ENCODE results near the gene ITPRIPL1. TPM values are rescaled to one million over a fixed set of nuclear protein-coding genes. Genes with fewer than 3 reads are reported as not detected.

The ITPRIPL1 gene, protein sequence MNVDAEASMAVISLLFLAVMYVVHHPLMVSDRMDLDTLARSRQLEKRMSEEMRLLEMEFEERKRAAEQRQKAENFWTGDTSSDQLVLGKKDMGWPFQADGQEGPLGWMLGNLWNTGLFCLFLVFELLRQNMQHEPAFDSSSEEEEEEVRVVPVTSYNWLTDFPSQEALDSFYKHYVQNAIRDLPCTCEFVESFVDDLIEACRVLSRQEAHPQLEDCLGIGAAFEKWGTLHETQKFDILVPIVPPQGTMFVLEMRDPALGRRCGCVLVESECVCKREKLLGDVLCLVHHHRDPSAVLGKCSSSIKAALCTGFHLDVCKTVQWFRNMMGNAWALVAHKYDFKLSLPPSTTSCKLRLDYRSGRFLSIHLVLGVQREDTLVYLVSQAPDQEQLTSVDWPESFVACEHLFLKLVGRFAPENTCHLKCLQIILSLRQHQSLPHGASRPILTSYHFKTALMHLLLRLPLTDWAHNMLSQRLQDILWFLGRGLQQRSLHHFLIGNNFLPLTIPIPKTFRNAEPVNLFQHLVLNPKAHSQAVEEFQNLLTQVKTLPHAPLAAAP
- 0.20 TPM for total RNA-seq

DNA sequence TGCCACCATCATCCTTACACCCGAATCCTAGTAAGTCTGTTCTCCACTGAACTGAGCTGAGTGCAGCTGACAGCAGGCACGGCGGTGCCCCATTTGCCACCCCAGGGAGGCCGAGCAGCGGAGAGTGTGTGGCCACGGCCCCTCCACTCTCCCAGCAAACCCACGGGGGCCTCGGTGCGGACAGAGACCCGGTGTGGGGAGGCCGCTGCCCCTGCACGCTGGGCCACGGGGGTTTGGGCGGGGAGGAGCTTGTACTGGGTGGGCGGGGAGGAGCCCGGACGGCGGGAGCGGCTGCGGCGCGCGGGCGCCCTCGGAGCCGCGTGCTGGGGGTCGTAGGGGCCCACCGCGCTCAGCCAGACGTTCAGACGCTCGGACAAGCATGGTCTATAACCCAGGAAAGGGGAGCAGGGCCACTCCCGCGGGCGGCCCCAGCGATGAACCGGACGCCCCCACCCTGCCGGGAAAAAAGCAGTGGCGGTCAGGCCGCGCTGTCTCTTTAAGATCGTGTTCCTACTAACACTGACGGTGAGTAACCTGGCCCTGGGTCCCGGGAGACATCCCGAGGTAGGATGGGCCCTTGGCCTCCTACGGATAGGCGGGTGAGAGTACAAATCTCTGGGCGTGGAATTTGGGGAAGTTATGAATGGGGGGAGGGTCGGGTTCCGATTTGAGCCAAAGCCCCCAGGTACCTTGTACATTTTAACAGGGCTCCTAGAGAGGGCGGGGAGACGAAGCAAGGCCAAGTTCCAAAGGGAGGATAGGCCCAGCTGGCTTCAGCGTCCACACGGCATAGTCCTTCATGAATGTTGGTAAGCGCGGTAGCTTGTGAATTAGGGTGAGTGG, at the start of gene ITPRIPL1:
TSS of gene ITPRIPL1 (plus strand) at position 277 of the 843 bp plus-strand sequence. CDS start at position 800, 523 bp downstream.
- DNase-seq (ENCODE audit: low spot score) (no peak), ATAC-seq (peak; percentile 17)

DNA sequence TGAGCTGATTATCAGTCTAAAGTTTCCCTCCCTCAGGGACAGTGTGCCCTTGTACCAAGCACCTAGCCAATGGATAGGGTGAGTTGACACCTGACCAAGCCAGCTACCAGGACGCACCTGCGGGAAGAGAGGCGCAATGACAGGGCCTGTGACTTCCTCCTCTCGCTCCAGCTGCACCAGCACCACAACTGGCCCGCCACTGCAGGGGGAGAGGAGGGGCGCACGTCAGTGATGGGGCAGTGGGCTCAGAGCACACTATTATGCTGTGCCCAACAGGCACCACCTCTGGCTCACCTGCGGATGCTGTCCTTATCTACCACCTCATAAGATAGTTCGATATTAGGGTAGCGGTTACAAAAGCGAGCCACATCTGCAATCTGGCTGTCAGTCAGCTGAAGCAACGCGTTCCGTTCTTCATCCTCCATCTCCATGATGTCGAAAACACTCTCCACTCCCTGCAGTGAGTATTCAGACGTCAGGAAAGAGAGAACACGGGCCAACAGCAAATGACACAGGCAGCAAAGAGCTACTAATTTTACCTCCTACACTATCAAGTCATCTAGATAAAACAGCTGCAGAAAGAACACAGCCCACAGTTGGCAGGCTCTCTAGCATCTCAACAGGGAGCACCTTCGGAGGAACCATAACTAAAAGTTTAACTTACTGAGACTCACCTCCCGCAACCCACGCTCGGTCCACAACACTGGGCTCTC, 48.2 kb upstream of the ITPRIPL1 start:
- no peak for ATAC-seq
- DNase-seq (ENCODE audit: low spot score), result no peak

GRCh38 chr2:96287273-96287856, 37.8 kb upstream of the ITPRIPL1 start:
- no peak for DNase-seq (ENCODE audit: low spot score)
- ATAC-seq, result no peak

- DNase-seq (ENCODE audit: low spot score), result no peak
- no peak for ATAC-seq
These were observed 33.4 kb upstream of the ITPRIPL1 start for GRCh38 chr2:96291751-96292150.

DNA sequence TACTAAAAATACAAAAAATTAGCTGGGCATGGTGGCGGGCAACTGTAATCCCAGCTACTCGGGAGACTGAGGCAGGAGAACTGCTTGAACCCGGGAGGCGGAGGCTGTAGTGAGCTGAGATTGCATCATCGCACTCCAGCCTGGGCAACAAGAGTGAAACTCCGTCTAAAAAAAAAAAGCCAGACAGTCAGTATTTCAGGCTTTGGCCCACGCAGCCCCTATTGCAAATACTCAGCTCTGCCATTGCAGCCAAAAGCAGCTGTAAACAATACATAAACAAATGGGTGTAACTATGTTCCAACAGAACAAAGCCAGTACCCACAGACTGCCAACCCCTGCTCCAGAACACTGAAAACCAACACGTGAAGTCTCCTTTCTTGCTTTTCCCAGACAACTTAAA, 30.8 kb upstream of the ITPRIPL1 start:
- peak; percentile 52 for DNase-seq (ENCODE audit: low spot score)
- peak; percentile 38 for ATAC-seq

- ATAC-seq, result peak; percentile 87
- DNase-seq (ENCODE audit: low spot score), result peak; percentile 79
These were observed 28.2 kb upstream of the ITPRIPL1 start for GRCh38 chr2:96296925-96297324.

DNA sequence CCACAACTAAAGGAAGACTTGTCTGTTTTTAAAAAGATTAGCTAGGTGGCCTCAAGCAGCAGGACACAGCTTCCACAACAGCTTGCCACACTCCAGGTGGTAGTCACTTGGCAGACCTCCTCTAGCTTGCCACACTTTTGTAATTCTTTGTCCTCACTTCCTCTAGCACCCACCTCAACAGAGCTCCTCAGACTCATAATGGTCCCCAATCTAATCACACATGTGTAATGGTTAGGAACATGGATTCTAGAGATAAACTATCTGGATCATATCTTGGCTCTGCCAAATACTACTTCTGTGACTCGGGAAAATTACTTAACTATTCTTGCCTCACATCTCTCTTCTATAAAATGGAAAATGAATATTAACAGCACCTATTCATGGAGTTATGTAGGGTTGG, 23.3 kb upstream of the ITPRIPL1 start:
- DNase-seq (ENCODE audit: low spot score), result no peak
- ATAC-seq, result no peak

DNA sequence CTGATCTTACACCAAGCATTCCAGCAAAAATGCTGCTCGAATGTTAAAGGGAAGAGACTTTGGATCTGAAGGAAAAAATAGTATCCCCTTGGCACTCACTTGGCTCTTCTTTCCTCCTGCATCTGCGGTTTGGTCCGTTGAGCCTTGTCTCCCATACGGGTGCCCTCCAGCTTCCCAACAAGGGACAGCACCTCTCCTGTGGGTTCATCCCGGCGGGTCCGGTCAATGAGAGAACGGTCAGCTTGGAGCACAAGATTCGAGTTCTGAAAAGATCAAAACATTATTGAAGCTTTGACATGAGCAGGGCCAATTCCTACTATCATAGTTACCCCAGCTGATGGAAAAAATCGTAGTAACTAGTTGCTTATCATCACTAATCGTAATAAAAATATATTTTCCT, 20.5 kb upstream of the ITPRIPL1 start:
- ATAC-seq (no peak), DNase-seq (ENCODE audit: low spot score) (no peak)

DNA sequence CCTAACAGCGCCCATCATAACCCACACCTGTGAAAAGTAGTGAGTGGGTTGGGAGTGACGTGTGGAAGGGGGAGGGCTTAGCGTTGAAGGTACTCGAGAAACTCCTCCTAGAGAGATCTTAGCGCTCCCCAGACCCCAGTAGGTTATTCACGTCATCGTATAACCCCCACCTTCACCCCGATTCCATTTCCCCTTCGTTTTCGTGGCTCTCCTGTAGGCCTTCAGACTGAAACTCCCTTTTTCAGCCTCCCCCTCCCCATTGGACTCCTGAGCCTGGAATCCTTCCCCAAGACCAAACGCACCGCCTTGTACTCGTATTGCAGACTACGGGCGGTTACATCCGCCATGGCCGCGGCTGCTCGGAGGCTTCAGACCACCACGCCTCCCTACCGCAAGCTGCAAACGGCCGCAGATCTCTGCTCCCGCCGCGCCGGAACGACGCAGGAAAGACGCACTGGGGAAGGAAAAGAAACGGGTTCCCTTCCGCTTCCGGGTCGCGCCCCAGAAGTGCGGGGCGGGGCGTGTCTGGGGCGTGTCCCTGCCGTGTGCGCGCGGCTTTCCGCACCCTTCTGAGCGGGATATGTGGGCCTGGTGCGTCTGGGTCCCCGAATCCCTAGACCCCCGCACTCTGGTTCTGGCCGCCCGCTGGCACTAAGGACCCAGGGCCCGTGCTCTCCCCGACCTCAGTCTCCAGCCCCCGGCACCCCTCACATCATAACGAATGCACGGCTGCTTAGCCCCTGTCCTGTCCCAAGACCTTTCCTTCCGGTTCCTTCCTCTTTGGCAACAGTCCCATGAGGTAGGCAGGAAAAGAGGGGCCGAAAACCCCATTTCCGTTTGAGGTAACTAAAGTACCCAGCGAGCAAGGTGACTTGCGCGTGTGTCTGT, 19.8 kb upstream of the ITPRIPL1 start, which contains the start of gene SNRNP200:
TSS of gene SNRNP200 (minus strand) at position 456 of the 888 bp plus-strand sequence. CDS start at position 347, 109 bp downstream.
- DNase-seq (ENCODE audit: low spot score) (peak; percentile 89), ATAC-seq (peak; percentile 100)

GRCh38 chr2:96305979-96306308, 19.2 kb upstream of the ITPRIPL1 start:
- ATAC-seq (no peak), DNase-seq (ENCODE audit: low spot score) (no peak)

DNA sequence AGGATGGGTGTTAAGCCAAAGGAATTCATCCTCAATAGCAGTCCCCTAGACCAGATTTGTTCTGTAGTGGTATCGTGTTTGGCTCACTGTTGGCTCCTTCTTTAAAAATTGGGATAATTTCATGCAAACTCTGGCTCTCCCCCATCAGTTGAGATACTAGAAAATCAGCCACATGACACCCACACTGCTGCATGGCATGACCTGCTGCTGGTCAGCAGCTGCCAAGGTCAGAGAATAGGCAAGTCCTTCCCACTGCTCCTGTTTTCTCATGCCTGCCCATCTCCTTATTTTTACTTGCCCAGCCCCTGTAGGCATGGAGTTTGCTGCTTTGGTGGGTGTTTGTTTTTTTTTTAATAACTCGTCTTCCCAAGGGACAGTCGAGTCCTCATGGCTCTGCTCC, 18.7 kb upstream of the ITPRIPL1 start:
- ATAC-seq (no peak), DNase-seq (ENCODE audit: low spot score) (no peak)

DNA sequence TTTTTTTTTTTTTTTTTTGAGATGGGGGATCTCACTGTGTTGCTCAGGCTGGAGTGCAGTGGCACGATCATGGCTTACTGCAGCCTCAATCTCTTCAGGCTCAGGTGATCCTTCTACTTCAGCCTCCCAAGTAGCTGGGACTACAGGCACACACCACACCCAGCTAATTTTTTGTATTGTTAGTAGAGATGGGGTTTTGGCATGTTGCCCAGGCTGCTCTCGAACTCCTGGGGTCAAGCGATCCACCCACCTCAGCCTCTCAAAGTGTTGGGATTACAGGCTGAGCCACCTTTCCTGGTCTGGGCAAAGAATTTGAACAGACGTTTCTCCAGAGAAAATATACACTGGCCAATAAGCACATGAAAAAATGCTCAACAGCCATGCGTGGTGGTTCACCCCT, 16.9 kb upstream of the ITPRIPL1 start:
- no peak for ATAC-seq

DNA sequence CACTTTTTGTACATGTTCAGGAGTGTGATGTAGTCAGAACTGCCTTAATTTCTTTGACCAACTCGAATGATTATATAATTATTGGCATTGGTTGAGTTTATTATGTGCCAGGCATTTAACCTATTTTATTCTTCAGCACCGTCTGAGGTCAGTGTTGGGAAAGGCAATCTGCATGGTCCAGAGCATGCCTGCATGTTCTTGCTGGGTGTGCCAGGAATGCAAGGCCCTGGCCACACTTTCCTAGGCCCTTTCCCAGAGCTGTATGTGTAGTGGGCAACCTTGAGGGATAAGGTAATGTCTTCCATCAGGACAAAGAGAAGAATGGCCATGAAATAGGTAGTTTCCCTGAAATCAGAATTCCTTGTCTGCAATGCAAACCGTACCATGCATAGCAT, 10.1 kb upstream of the ITPRIPL1 start:
- ATAC-seq (no peak), DNase-seq (ENCODE audit: low spot score) (no peak)

More for the DNA sequence above, 16.9 kb upstream of the ITPRIPL1 start:
- no peak for DNase-seq (ENCODE audit: low spot score)

DNA sequence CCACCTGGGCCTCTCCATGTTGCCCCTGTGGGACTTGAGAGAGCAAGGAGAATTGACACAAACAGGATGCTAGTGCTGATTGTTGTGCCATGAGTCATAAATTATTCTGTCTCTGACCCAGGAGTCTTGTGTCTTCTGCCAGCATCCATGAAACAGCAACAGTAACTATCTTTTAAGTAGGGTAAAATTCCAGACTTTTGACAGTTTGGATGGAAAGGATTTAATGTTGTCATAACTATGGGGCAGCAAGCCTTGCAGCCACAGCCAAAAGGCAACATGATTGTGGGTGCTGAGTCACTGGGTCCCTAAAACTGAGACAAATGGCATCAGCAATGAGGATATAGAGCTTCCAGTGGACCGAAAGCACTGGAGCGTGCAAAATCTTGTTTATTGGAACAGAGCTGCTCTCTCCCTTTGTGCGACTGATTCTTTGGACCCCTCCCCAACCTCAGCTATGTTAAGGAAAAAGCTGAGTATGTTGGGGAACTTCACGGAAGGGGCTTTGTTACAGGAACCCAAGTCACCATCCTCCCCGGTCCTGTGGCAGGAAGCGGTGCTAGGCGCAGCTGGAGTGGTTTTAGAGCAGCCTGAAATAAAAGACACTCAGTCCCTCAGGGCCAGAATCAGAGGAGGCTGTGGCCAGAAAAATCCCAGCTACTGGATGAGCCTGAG, 9.6 kb upstream of the ITPRIPL1 start:
- DNase-seq (ENCODE audit: low spot score) (no peak), ATAC-seq (no peak)

- DNase-seq (ENCODE audit: low spot score) (no peak), ATAC-seq (no peak)
These were observed 8.1 kb upstream of the ITPRIPL1 start for GRCh38 chr2:96316999-96317398.

DNA sequence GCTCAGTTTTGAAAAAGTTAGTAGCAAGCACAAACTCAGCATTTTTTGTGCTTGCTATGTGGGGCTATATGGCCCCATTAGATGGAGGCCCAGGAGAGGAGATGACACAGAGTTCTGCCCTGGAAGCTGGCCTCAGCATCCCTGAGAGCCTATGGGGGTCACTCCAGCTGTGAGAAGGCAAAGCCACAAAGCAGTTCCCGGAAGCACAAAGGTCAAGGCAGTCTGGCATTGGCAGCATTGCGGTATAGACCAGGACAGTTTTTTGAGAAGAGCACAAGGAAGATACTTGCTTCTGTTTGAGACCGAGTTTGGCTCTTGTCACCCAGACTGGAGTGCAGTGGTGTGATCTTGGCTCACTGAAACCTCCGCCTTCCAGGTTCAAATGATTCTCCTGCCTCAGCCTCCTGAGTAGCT, 7.5 kb upstream of the ITPRIPL1 start:
- no peak for DNase-seq (ENCODE audit: low spot score)
- ATAC-seq, result no peak

GRCh38 chr2:96318723-96319122, 6.4 kb upstream of the ITPRIPL1 start:
- DNase-seq (ENCODE audit: low spot score) (no peak), ATAC-seq (no peak)

DNA sequence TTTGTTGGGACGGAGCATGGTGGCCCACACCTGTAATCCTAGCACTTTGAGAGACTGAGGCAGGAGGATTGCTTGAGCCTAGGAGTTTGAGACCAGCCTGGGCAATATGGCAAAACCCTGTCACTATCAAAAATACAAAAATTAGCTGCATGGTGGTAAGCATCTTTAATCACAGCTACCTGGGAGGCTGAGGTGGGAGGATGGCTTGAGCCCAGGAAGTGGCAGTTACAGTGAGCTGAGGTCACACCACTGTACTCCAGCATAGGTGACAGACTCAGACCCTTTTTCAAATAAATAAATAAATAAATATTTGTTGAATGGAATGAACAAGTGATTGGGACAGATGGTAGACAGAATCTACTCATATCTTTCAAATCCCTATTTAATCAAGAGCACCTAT, 5.7 kb upstream of the ITPRIPL1 start:
- ATAC-seq, result no peak
- no peak for DNase-seq (ENCODE audit: low spot score)

- DNase-seq (ENCODE audit: low spot score) (no peak), ATAC-seq (no peak)
These were observed 4.8 kb upstream of the ITPRIPL1 start for GRCh38 chr2:96320326-96320725.
